WTC11 (cell line): Measurements from ENCODE around the gene TUBB2B. TPM values are rescaled to one million over a fixed set of nuclear protein-coding genes. Genes with fewer than 3 reads are reported as not detected.
"Not testable (repeated sequence)": the region's sequence is repeated elsewhere in the genome, so short reads cannot be mapped to it uniquely, and the experiment has no call there.

ENCODE experiments used
- ATAC-seq: fragments of 200-7000 bp; cut with Tn5 transposase; 2 replicates; pipeline ENCODE4 v1.10.0; 2021; ENCODE audit warnings: mild to moderate bottlenecking, moderate library complexity
- CTCF ChIA-PET: fragments of 300-600 bp; sonication (Branson Sonifier 250); formaldehyde crosslinking; loops from one replicate; lab custom pipeline; 2021; ENCODE audit warnings: antibody characterized with exemption; lab: Charles Lee
- POLR2A ChIA-PET: fragments of 350-600 bp; sonication (Branson Sonifier 250); formaldehyde crosslinking; loops from one replicate; lab custom pipeline; 2021; ENCODE audit warnings: antibody characterized with exemption; lab: Charles Lee
- DNase-seq: peaks from one replicate; pipeline ENCODE4 v3.0.0; 2021; ENCODE audit warnings: low spot score
- H3K27ac Mint-ChIP-seq: 2 replicates; pipeline ENCODE4 v1.8.0; 2021; ENCODE audit warnings: mixed read lengths
- H3K27me3 Mint-ChIP-seq: 2 replicates; pipeline ENCODE4 v1.8.0; 2021; ENCODE audit warnings: low read depth, mild to moderate bottlenecking, moderate library complexity, mixed read lengths
- H3K36me3 Mint-ChIP-seq: 2 replicates; pipeline ENCODE4 v1.8.0; 2021; ENCODE audit warnings: mixed read lengths
- H3K4me1 Mint-ChIP-seq: 2 replicates; pipeline ENCODE4 v1.8.0; 2022; ENCODE audit warnings: mixed read lengths
- H3K4me3 Mint-ChIP-seq: 2 replicates; pipeline ENCODE4 v1.8.0; 2021; ENCODE audit warnings: mild to moderate bottlenecking, moderate library complexity, mixed read lengths
- H3K9me3 Mint-ChIP-seq: 2 replicates; pipeline ENCODE4 v1.8.0; 2021; ENCODE audit warnings: mixed read lengths
- CTCF ChIP-seq: fragments of 200-600 bp; IDR thresholded peaks from 2 replicates; pipeline ENCODE4 v1.8.0; 2022; ENCODE audit warnings: antibody characterized with exemption
- GRHL2 ChIP-seq: fragments of 250-450 bp; sonication (Bioruptor Pico); IDR thresholded peaks from 2 replicates; pipeline ENCODE4 v1.8.0; 2022; ENCODE audit warnings: mild to moderate bottlenecking, moderate library complexity; ENCODE audit not compliant: insufficient replicate concordance, severe bottlenecking
- HMGA2 ChIP-seq: fragments of 250-450 bp; sonication (Bioruptor Pico); IDR thresholded peaks from 2 replicates; pipeline ENCODE4 v1.4.0; 2021; ENCODE audit warnings: mild to moderate bottlenecking, moderate library complexity
- IRF1 ChIP-seq: sonication (generic); formaldehyde crosslinking; IDR thresholded peaks from 2 replicates; pipeline ENCODE4 v1.8.0; 2023; ENCODE audit warnings: missing genetic modification reagents
- KAT7 ChIP-seq: sonication (generic); formaldehyde crosslinking; IDR thresholded peaks from 2 replicates; pipeline ENCODE4 v1.8.1; 2023; ENCODE audit warnings: missing genetic modification reagents, mild to moderate bottlenecking, borderline replicate concordance
- NFE2L1 ChIP-seq: sonication (generic); formaldehyde crosslinking; IDR thresholded peaks from 2 replicates; pipeline ENCODE4 v1.8.1; 2023; ENCODE audit warnings: missing genetic modification reagents
- NR3C1 ChIP-seq: sonication (generic); formaldehyde crosslinking; conservative IDR thresholded peaks from 2 replicates; pipeline ENCODE4 v1.8.1; 2023; ENCODE audit warnings: low read depth, mild to moderate bottlenecking, missing genetic modification reagents
- OVOL2 ChIP-seq: fragments of 250-450 bp; sonication (Bioruptor Pico); IDR thresholded peaks from 2 replicates; pipeline ENCODE4 v1.9.0; 2021; ENCODE audit warnings: mild to moderate bottlenecking, borderline replicate concordance
- SMAD3 ChIP-seq: sonication (generic); formaldehyde crosslinking; IDR thresholded peaks from 2 replicates; pipeline ENCODE4 v1.8.0; 2022; ENCODE audit warnings: missing genetic modification reagents, mild to moderate bottlenecking, borderline replicate concordance
- TEAD4 ChIP-seq: sonication (generic); formaldehyde crosslinking; IDR thresholded peaks from 2 replicates; pipeline ENCODE4 v1.8.0; 2022; ENCODE audit warnings: mild to moderate bottlenecking, missing genetic modification reagents
- USF2 ChIP-seq: sonication (generic); formaldehyde crosslinking; IDR thresholded peaks from 2 replicates; pipeline ENCODE4 v1.8.1; 2023; ENCODE audit warnings: mild to moderate bottlenecking, missing genetic modification reagents, moderate library complexity
- ZNF138 ChIP-seq: sonication (generic); formaldehyde crosslinking; conservative IDR thresholded peaks from 2 replicates; pipeline ENCODE4 v1.8.1; 2022; ENCODE audit warnings: mild to moderate bottlenecking, moderate library complexity, missing genetic modification reagents
- ZNF232 ChIP-seq: sonication (generic); formaldehyde crosslinking; IDR thresholded peaks from 2 replicates; pipeline ENCODE4 v1.8.0; 2022; ENCODE audit warnings: mild to moderate bottlenecking, missing genetic modification reagents
- ZNF423 ChIP-seq: fragments of 250-450 bp; sonication (Bioruptor Pico); IDR thresholded peaks from 2 replicates; pipeline ENCODE4 v2.1.2; 2022; ENCODE audit warnings: mild to moderate bottlenecking, moderate library complexity
- ZNF532 ChIP-seq: fragments of 250-450 bp; sonication (Bioruptor Pico); IDR thresholded peaks from 2 replicates; pipeline ENCODE4 v1.9.0; 2021; ENCODE audit warnings: mild to moderate bottlenecking, borderline replicate concordance
- total RNA-seq: library from RNA; stranded (reverse); gene quantifications from 3 replicates; pipeline ENCODE4 v1.2.3, GENCODE V29; 2021
- TF ChIP-seq, protein P1 (sequence below): sonication (generic); formaldehyde crosslinking; IDR thresholded peaks from 2 replicates; pipeline ENCODE4 v1.8.0; 2022; ENCODE audit warnings: mild to moderate bottlenecking, missing genetic modification reagents
- TF ChIP-seq, protein P2 (sequence below): sonication (generic); formaldehyde crosslinking; IDR thresholded peaks from 2 replicates; pipeline ENCODE4 v1.8.0; 2022; ENCODE audit warnings: mild to moderate bottlenecking, missing genetic modification reagents
- TF ChIP-seq, protein P3 (sequence below): fragments of 250-450 bp; sonication (Bioruptor Pico); IDR thresholded peaks from 2 replicates; pipeline ENCODE4 v1.9.0; 2021; ENCODE audit warnings: moderate library complexity, mild to moderate bottlenecking, inconsistent platforms, borderline replicate concordance

Gene TUBB2B
- total RNA-seq, 1 experiment from 2014 or later: 591 TPM

GRCh38 chr6:3199382-3199781 is 28.1 kb downstream of the TUBB2B start:
- ATAC-seq (no peak), DNase-seq (no peak)
- no peaks in the 10 kb centered on the region; the same call in 1 of the 2 replicates for H3K27me3 Mint-ChIP-seq
- ChIA-PET CTCF (no interaction called here), POLR2A (no interaction called here)
- TF ChIP-seq, protein P1, sequence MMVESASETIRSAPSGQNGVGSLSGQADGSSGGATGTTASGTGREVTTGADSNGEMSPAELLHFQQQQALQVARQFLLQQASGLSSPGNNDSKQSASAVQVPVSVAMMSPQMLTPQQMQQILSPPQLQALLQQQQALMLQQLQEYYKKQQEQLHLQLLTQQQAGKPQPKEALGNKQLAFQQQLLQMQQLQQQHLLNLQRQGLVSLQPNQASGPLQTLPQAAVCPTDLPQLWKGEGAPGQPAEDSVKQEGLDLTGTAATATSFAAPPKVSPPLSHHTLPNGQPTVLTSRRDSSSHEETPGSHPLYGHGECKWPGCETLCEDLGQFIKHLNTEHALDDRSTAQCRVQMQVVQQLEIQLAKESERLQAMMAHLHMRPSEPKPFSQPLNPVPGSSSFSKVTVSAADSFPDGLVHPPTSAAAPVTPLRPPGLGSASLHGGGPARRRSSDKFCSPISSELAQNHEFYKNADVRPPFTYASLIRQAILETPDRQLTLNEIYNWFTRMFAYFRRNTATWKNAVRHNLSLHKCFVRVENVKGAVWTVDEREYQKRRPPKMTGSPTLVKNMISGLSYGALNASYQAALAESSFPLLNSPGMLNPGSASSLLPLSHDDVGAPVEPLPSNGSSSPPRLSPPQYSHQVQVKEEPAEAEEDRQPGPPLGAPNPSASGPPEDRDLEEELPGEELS (CRISPR knock-in tag): no peak
- no peak for TF ChIP-seq HMGA2 (CRISPR knock-in tag)
- TF ChIP-seq ZNF232 (CRISPR knock-in tag): no peak
- TF ChIP-seq, protein P2, sequence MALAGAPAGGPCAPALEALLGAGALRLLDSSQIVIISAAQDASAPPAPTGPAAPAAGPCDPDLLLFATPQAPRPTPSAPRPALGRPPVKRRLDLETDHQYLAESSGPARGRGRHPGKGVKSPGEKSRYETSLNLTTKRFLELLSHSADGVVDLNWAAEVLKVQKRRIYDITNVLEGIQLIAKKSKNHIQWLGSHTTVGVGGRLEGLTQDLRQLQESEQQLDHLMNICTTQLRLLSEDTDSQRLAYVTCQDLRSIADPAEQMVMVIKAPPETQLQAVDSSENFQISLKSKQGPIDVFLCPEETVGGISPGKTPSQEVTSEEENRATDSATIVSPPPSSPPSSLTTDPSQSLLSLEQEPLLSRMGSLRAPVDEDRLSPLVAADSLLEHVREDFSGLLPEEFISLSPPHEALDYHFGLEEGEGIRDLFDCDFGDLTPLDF (CRISPR knock-in tag): no peak
- no peak for TF ChIP-seq SMAD3 (CRISPR knock-in tag)
- no peak for TF ChIP-seq ZNF423 (CRISPR knock-in tag)
- TF ChIP-seq OVOL2 (CRISPR knock-in tag): no peak
- TF ChIP-seq TEAD4: no peak
- TF ChIP-seq GRHL2 (CRISPR knock-in tag): no peak
- TF ChIP-seq, protein P3, sequence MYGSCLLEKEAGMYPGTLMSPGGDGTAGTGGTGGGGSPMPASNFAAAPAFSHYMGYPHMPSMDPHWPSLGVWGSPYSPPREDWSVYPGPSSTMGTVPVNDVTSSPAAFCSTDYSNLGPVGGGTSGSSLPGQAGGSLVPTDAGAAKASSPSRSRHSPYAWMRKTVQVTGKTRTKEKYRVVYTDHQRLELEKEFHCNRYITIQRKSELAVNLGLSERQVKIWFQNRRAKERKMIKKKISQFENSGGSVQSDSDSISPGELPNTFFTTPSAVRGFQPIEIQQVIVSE: no peak
- TF ChIP-seq CTCF: no peak
- no peak for TF ChIP-seq USF2 (CRISPR knock-in tag)
- TF ChIP-seq NFE2L1 (CRISPR knock-in tag): no peak
- TF ChIP-seq NR3C1 (CRISPR knock-in tag): no peak
- TF ChIP-seq KAT7 (CRISPR knock-in tag): no peak
- no peak for TF ChIP-seq IRF1
- no peak for TF ChIP-seq ZNF138
- TF ChIP-seq ZNF532: no peak
- H3K27ac Mint-ChIP-seq: no peak overlapping the region
- peaks cover 18% of the 10 kb centered on the region for H3K9me3 Mint-ChIP-seq
- H3K4me3 Mint-ChIP-seq: no peak overlapping the region
- H3K36me3 Mint-ChIP-seq: peaks cover 9% of the 10 kb centered on the region
- H3K4me1 Mint-ChIP-seq: peaks cover 23% of the 10 kb centered on the region

GRCh38 chr6:3197734-3198133 is 29.7 kb downstream of the TUBB2B start:
- POLR2A ChIA-PET, H3K4me3 Mint-ChIP-seq, DNase-seq, ATAC-seq, H3K27ac Mint-ChIP-seq, H3K36me3 Mint-ChIP-seq, CTCF ChIA-PET, H3K27me3 Mint-ChIP-seq: not testable (repeated sequence)
- Mint-ChIP-seq H3K4me1 (peaks cover 26% of the 10 kb centered on the region), H3K9me3 (peaks cover 18% of the 10 kb centered on the region)
